Subcutaneous abdominal adipose tissue (tissue), 5 donors: Measurements from ENCODE around the gene SRRM3.

ENCODE experiments used
- H3K27ac ChIP-seq: one replicate; pipeline ENCODE4 v1.7.0; 2013; ENCODE audit warnings: low read depth, mild to moderate bottlenecking, inconsistent platforms, low read length, moderate library complexity
- H3K27me3 ChIP-seq, 5 donors: one replicate each; pipeline ENCODE4 v1.7.0; 2013; ENCODE audit warnings: low read length in 5 of 5, inconsistent platforms in 1 of 5; ENCODE audit not compliant: control insufficient read depth in 5 of 5, insufficient read depth in 4 of 5
- H3K36me3 ChIP-seq, 5 donors: one replicate each; pipeline ENCODE4 v1.7.0; 2013; ENCODE audit warnings: low read length in 5 of 5; ENCODE audit not compliant: control insufficient read depth in 5 of 5, insufficient read depth in 5 of 5
- H3K4me1 ChIP-seq, 5 donors: one replicate each; pipeline ENCODE4 v1.7.0; 2013; ENCODE audit warnings: low read length in 5 of 5, mild to moderate bottlenecking in 3 of 5, moderate library complexity in 1 of 5; ENCODE audit not compliant: control insufficient read depth in 5 of 5, insufficient read depth in 5 of 5
- H3K4me3 ChIP-seq, 5 donors: one replicate each; pipeline ENCODE4 v1.7.0; 2013; ENCODE audit warnings: low read length in 5 of 5, low read depth in 1 of 5
- H3K9ac ChIP-seq, 5 donors: one replicate each; pipeline ENCODE4 v1.7.0; 2013; ENCODE audit warnings: low read length in 5 of 5, mild to moderate bottlenecking in 4 of 5, moderate library complexity in 3 of 5
- H3K9me3 ChIP-seq, 5 donors: one replicate each; pipeline ENCODE4 v1.7.0; 2013; ENCODE audit warnings: low read length in 5 of 5; ENCODE audit not compliant: control insufficient read depth in 5 of 5
- donor health status: healthy.
- donor health status: healthy.
- donor health status: healthy.
- donor health status: healthy.
- donor health status: healthy.

The SRRM3 gene

GRCh38 chr7:76293407-76293901 is 91.8 kb downstream of the SRRM3 start:
- H3K36me3 ChIP-seq: no peaks in the 10 kb centered on the region
- no peaks in the 10 kb centered on the region for H3K27me3 ChIP-seq
- peaks cover 19 to 61% (median 52%) of the 10 kb centered on the region in 5 donors for H3K4me1 ChIP-seq
- peak overlapping the region; percentile 100 for H3K27ac ChIP-seq
- no peak overlapping the region for H3K4me3 ChIP-seq
- peak overlapping the region in 3 of 5 donors; percentile 2 to 87 (median 32) for H3K9ac ChIP-seq
- H3K9me3 ChIP-seq: no peaks in the 10 kb centered on the region

- Histone ChIP-seq H3K9me3 (no peaks in the 10 kb centered on the region), H3K27me3 (no peaks in the 10 kb centered on the region), H3K4me3 (peak overlapping the region; percentile 8 to 56 (median 42)), H3K4me1 (peaks cover 19 to 61% (median 52%) of the 10 kb centered on the region in 5 donors), H3K27ac (peak overlapping the region; percentile 100), H3K9ac (peak overlapping the region; percentile 38 to 92 (median 57)), H3K36me3 (no peaks in the 10 kb centered on the region)
Observed at GRCh38 chr7:76294344-76295024, 92.8 kb downstream of the SRRM3 start.

GRCh38 chr7:76296743-76297740 is 95.3 kb downstream of the SRRM3 start:
- Histone ChIP-seq H3K9me3 (no peaks in the 10 kb centered on the region), H3K4me3 (no peak overlapping the region), H3K4me1 (peaks cover 13 to 51% (median 45%) of the 10 kb centered on the region in 5 donors), H3K9ac (peak overlapping the region in 1 of 5 donors; percentile 25), H3K27ac (peak overlapping the region; percentile 62), H3K27me3 (no peaks in the 10 kb centered on the region), H3K36me3 (no peaks in the 10 kb centered on the region)

GRCh38 chr7:76300166-76300731 is 98.6 kb downstream of the SRRM3 start:
- Histone ChIP-seq H3K4me1 (peaks cover 5 to 49% (median 34%) of the 10 kb centered on the region in 5 donors), H3K9ac (no peak overlapping the region)

GRCh38 chr7:76301000-76301399 is 99.3 kb downstream of the SRRM3 start:
- peaks cover 5 to 45% (median 31%) of the 10 kb centered on the region in 5 donors for H3K4me1 ChIP-seq

More at GRCh38 chr7:76300166-76300731, 98.6 kb downstream of the SRRM3 start:
- Histone ChIP-seq H3K27ac (no peak overlapping the region), H3K4me3 (no peak overlapping the region), H3K9me3 (no peaks in the 10 kb centered on the region), H3K36me3 (peaks cover 0 to 7% (median 3%) of the 10 kb centered on the region in 5 donors), H3K27me3 (no peaks in the 10 kb centered on the region)

GRCh38 chr7:76302347-76303201 is 100.9 kb downstream of the SRRM3 start, which contains the start of gene HSPB1:
Gene HSPB1, plus strand, starts transcription at chr7:76302673. Its CDS starts 40 bp downstream, at chr7:76302713.
- Histone ChIP-seq H3K4me1 (peaks cover 3 to 51% (median 35%) of the 10 kb centered on the region in 5 donors), H3K9me3 (no peaks in the 10 kb centered on the region), H3K27ac (peak within 1 kb of the TSS; percentile 98), H3K36me3 (peaks cover 0 to 7% (median 3%) of the 10 kb centered on the region in 5 donors), H3K27me3 (no peaks in the 10 kb centered on the region), H3K4me3 (peak within 1 kb of the TSS; percentile 63 to 92 (median 74)), H3K9ac (peak within 1 kb of the TSS; percentile 87 to 91 (median 89))

More at GRCh38 chr7:76301000-76301399, 99.3 kb downstream of the SRRM3 start:
- no peak overlapping the region for H3K4me3 ChIP-seq
- H3K9me3 ChIP-seq: no peaks in the 10 kb centered on the region
- H3K27ac ChIP-seq: peak overlapping the region; percentile 98
- no peak overlapping the region for H3K9ac ChIP-seq
- no peaks in the 10 kb centered on the region for H3K27me3 ChIP-seq
- peaks cover 0 to 7% (median 3%) of the 10 kb centered on the region in 5 donors for H3K36me3 ChIP-seq

GRCh38 chr7:76303202-76304147 is 101.8 kb downstream of the SRRM3 start:
- peak overlapping the region; percentile 87 to 91 (median 89) for H3K9ac ChIP-seq
- H3K9me3 ChIP-seq: no peaks in the 10 kb centered on the region
- H3K27me3 ChIP-seq: no peaks in the 10 kb centered on the region
- H3K4me1 ChIP-seq: peaks cover 3 to 48% (median 32%) of the 10 kb centered on the region in 5 donors
- peak overlapping the region; percentile 98 for H3K27ac ChIP-seq
- peak overlapping the region; percentile 63 to 92 (median 74) for H3K4me3 ChIP-seq
- H3K36me3 ChIP-seq: peaks cover 0 to 7% (median 3%) of the 10 kb centered on the region in 5 donors

- Histone ChIP-seq H3K9me3 (no peaks in the 10 kb centered on the region), H3K4me3 (peak overlapping the region in 4 of 5 donors; percentile 2 to 32 (median 20)), H3K9ac (peak overlapping the region in 3 of 5 donors; percentile 21 to 63 (median 60)), H3K36me3 (peaks cover 0 to 7% (median 3%) of the 10 kb centered on the region in 5 donors), H3K27me3 (no peaks in the 10 kb centered on the region), H3K27ac (peak overlapping the region; percentile 98), H3K4me1 (peaks cover 3 to 48% (median 32%) of the 10 kb centered on the region in 5 donors)
Observed at GRCh38 chr7:76304888-76305375, 103.2 kb downstream of the SRRM3 start.
